SH-SY5Y (cell line): ENCODE measurements around the gene MED27.

Experiments
- GATA2 ChIP-seq: IDR thresholded peaks from 2 replicates; pipeline ENCODE4 v1.6.1; 2011; ENCODE audit warnings: mild to moderate bottlenecking, low read depth, low read length
- GATA3 ChIP-seq: IDR thresholded peaks from 2 replicates; pipeline ENCODE4 v1.6.1; 2011; ENCODE audit warnings: low read depth, mild to moderate bottlenecking, low read length, moderate library complexity

The MED27 gene

GRCh38 chr9:131845305-131846298 is 234.1 kb downstream of the MED27 start:
- TF ChIP-seq GATA2 (no peak), GATA3 (no peak)

- no peak for TF ChIP-seq GATA2
- no peak for TF ChIP-seq GATA3
Observed at GRCh38 chr9:131844745-131845118, 234.9 kb downstream of the MED27 start.

- no peak for TF ChIP-seq GATA3
- no peak for TF ChIP-seq GATA2
Observed at GRCh38 chr9:131843989-131844744, 235.5 kb downstream of the MED27 start.

GRCh38 chr9:131841765-131842318 is 237.8 kb downstream of the MED27 start:
- TF ChIP-seq GATA2 = no peak

GRCh38 chr9:131840751-131841702 is 238.6 kb downstream of the MED27 start:
- TF ChIP-seq GATA3 (no peak), GATA2 (no peak)

- no peak for TF ChIP-seq GATA3
- no peak for TF ChIP-seq GATA2
Observed at GRCh38 chr9:131840220-131840619, 239.4 kb downstream of the MED27 start.

GRCh38 chr9:131839281-131840084 is 240.2 kb downstream of the MED27 start:
- TF ChIP-seq GATA3 (no peak), GATA2 (no peak)

GRCh38 chr9:131838530-131839280 is 241.0 kb downstream of the MED27 start:
- TF ChIP-seq GATA2 = no peak
- TF ChIP-seq GATA3 = no peak

GRCh38 chr9:131837836-131838235 is 241.8 kb downstream of the MED27 start:
- no peak for TF ChIP-seq GATA2
- no peak for TF ChIP-seq GATA3

GRCh38 chr9:131837316-131837715 is 242.4 kb downstream of the MED27 start:
- no peak for TF ChIP-seq GATA2
- no peak for TF ChIP-seq GATA3

- TF ChIP-seq GATA2 (no peak), GATA3 (no peak)
Observed at GRCh38 chr9:131836607-131837315, 242.9 kb downstream of the MED27 start.
